ENCODE measurements around the gene KCNK7.
"Not testable (repeated sequence)": the region's sequence is repeated elsewhere in the genome, so short reads cannot be mapped to it uniquely, and the experiment has no call there.

The KCNK7 gene

DNA sequence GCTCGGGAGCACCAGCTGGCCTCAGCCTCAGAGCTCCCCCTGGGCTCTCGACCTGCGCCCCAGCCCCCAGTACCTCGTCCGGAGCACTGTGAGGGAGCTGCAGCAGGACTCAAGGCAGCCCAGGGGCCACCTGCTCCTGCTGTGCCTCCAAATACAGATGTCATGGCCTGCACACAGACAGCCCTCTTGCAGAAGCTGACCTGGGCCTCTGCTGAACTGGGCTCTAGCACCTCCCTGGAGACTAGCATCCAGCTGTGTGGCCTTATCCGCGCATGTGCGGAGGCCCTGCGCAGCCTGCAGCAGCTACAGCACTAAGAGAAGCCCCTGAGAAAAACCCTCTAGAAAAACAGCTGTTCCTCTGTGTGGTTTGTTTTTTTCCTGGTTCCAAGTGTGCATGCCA lies 24.2 kb downstream of the KCNK7 start:
- H3K4me1 ChIP-seq (ENCODE audit: control insufficient read depth in 1 of 2, insufficient read depth in 1 of 2, low read depth in 1 of 2, low read length in 1 of 2) = peaks cover 58 to 64% of the 10 kb centered on the region in 2 experiments
- no peaks in the 10 kb centered on the region for H3K27me3 ChIP-seq
- no peak for TF ChIP-seq CTCF (IDR thresholded peaks at IDR 0.05)
- peak overlapping the region; percentile 95 for H3K27ac ChIP-seq
- peak overlapping the region; percentile 76 to 99 for H3K4me3 ChIP-seq (ENCODE audit: low read depth in 1 of 2, low read length in 1 of 2)
- H3K36me3 ChIP-seq = peaks cover 7% of the 10 kb centered on the region
- no peaks in the 10 kb centered on the region for H3K9me3 ChIP-seq

DNA sequence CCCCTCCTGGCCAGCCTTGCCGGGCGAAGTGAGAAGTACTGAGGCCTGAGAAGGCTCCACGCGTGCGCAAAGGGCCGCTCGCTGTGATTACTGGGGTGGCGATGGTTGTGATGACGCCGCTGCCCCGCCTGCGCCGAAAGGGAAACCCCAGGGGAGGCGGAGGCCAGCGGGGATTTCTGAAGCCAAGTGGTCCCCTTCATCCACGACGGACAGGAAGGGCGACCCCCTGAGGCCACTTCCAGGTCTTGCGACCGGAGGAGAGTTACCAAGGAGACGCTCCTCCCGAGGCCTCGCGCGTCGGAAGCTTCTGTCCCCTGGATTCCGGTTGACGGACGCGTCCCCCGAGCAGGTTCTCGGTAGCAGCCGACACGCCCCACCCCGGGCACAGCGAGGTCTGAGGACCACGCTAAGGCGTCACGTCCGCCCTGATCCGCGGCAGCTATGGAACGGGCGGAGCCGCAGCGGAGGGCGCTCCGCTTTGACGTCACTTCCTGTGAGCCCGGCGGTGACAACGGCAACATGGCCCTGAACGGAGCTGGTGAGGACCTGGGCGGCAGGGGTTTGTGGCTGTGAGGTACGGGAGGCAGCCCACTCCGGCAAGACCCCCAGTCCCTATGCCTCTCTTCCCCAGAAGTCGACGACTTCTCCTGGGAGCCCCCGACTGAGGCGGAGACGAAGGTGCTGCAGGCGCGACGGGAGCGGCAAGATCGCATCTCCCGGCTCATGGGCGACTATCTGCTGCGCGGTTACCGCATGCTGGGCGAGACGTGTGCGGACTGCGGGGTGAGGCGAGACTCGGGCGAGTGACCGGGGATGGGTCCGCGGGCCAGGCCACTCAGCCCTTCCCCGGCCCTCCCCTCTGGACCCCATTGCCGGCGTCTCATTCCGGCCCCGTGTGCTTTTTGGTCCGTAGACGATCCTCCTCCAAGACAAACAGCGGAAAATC lies 25.4 kb downstream of the KCNK7 start, which contains the start of gene ZNRD2:
ZNRD2 (plus strand) TSS at position 505 of the 946 bp plus-strand sequence; CDS start at position 520, 15 bp downstream.
- peak within 1 kb of the TSS; percentile 76 to 99 for H3K4me3 ChIP-seq (ENCODE audit: low read depth in 1 of 2, low read length in 1 of 2)
- no peaks in the 10 kb centered on the region for H3K27me3 ChIP-seq
- H3K4me1 ChIP-seq (ENCODE audit: control insufficient read depth in 1 of 2, insufficient read depth in 1 of 2, low read depth in 1 of 2, low read length in 1 of 2) = peaks cover 60 to 64% of the 10 kb centered on the region in 2 experiments
- H3K36me3 ChIP-seq = peaks cover 7% of the 10 kb centered on the region
- peak; percentile 31 for TF ChIP-seq CTCF (IDR thresholded peaks at IDR 0.05)
- no peaks in the 10 kb centered on the region for H3K9me3 ChIP-seq
- peak within 1 kb of the TSS; percentile 95 for H3K27ac ChIP-seq

GRCh38 chr11:65569164-65569972 lies 26.2 kb downstream of the KCNK7 start:
- Histone ChIP-seq H3K4me1 (ENCODE audit: control insufficient read depth in 1 of 2, insufficient read depth in 1 of 2, low read depth in 1 of 2, low read length in 1 of 2) (peaks cover 54 to 56% of the 10 kb centered on the region in 2 experiments), H3K36me3 (peaks cover 7% of the 10 kb centered on the region), H3K4me3 (ENCODE audit: low read depth in 1 of 2, low read length in 1 of 2) (peak overlapping the region; percentile 76 to 99), H3K9me3 (no peaks in the 10 kb centered on the region), H3K27ac (peak overlapping the region; percentile 95), H3K27me3 (no peaks in the 10 kb centered on the region)
- no peak for TF ChIP-seq CTCF (IDR thresholded peaks at IDR 0.05)

DNA sequence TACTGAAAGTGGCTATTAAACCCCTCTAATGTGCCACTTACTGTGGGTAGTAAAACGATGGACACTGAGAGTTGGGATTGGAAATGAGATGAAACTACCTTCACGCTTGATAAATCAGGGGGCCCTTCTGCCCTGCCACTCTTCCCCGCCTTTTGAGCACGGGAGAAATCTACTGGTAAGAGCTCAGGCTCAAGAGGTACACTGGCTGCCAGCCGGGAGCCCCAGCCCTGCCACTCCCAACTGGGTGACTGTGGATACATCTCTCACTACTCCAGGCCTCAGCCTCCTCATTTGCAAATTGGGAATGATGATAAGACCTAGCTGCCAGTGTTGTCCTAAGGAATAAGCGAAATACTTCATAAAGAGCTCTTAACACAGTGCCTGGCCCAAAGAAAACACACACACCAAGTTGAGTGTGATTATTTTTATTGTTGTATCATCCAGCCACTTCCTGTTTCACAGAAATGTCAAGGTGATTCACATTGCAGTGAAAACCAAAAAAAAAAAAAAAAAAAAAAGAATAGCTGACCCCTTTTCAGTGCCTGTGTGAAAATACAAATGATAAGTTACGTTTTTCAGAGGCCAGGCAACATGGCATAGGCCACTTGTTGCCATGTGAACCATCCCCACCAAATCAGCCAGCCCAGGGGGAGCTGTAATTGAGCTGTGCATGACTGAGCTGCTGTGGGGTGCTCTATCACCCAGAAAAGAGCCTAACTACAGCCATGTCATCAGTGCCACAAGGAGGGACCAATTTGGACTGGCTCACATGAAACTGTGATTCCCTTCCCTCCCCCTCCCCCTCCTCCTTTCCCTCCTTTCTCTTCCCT lies 29.8 kb downstream of the KCNK7 start:
- H3K27me3 ChIP-seq = peaks cover 20% of the 10 kb centered on the region
- TF ChIP-seq CTCF (IDR thresholded peaks at IDR 0.05) = no peak
- no peak overlapping the region for H3K27ac ChIP-seq
- H3K4me3 ChIP-seq (ENCODE audit: low read depth in 1 of 2, low read length in 1 of 2) = no peak overlapping the region
- H3K9me3 ChIP-seq = no peaks in the 10 kb centered on the region
- no peaks in the 10 kb centered on the region for H3K36me3 ChIP-seq
- H3K4me1 ChIP-seq (ENCODE audit: control insufficient read depth in 1 of 2, insufficient read depth in 1 of 2, low read depth in 1 of 2, low read length in 1 of 2) = peaks cover 25 to 29% of the 10 kb centered on the region in 2 experiments

DNA sequence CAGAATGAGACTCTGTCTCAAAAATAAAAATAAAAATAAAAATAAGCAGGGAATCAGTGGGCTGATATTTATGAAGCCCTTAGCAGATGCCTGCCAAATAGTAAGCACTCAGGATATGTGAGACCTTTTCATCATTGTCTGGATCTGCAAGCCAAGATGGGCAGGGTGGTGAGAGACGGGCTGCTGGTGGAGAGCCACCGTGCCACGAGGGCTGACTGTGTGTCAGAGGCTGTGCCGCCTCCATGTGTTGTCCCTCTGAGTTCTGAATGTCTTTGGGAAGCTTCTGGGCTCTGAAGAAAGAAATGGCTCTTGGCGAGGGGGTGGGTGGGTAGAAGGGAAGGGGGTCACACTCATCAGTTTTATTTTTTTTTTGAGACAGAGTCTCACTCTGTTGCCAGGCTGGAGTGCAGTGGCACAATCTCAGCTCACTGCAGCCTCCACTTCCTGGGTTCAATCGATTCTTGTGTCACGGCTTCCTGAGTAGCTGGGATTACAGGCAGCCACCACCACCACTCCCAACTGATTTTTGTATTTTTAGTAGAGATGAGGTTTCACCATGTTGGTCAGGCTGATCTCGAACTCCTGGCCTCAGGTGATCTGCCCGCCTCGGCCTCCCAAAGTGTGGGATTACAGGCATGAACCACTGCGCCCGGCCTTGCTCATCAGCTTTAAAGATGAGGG lies 30.6 kb downstream of the KCNK7 start:
- H3K9me3 ChIP-seq; H3K4me3 ChIP-seq (ENCODE audit: low read depth in 1 of 2, low read length in 1 of 2); H3K27ac ChIP-seq; H3K36me3 ChIP-seq: not testable (repeated sequence)
- H3K4me1 ChIP-seq (ENCODE audit: control insufficient read depth in 1 of 2, insufficient read depth in 1 of 2, low read depth in 1 of 2, low read length in 1 of 2) = peaks cover 19 to 23% of the 10 kb centered on the region in 2 experiments
- peaks cover 28% of the 10 kb centered on the region for H3K27me3 ChIP-seq

All from neutrophil (primary cell).